GM04504 (cell line): ENCODE data around the gene GAK.
"Not testable (repeated sequence)": the region's sequence is repeated elsewhere in the genome, so short reads cannot be mapped to it uniquely, and the experiment has no call there.

Experiments
- DNase-seq: peaks from one replicate; pipeline ENCODE4 v3.0.0-alpha.2; 2012; ENCODE audit warnings: low read depth

Gene GAK

GRCh38 chr4:952881-953573, 20.9 kb upstream of the GAK start:
- DNase-seq: no peak

- DNase-seq: no peak
Observed at GRCh38 chr4:951594-952468, 19.7 kb upstream of the GAK start.

- DNase-seq: no peak
Observed at GRCh38 chr4:951186-951585, 19.1 kb upstream of the GAK start.

- DNase-seq: no peak
Observed at GRCh38 chr4:950136-951020, 18.3 kb upstream of the GAK start.

- DNase-seq: no peak
Observed at GRCh38 chr4:949656-950055, 17.5 kb upstream of the GAK start.

GRCh38 chr4:948936-949300, 16.8 kb upstream of the GAK start:
- DNase-seq: no peak

- no peak for DNase-seq
Observed at GRCh38 chr4:948101-948935, 16.2 kb upstream of the GAK start.

- no peak for DNase-seq
Observed at GRCh38 chr4:947491-947971, 15.4 kb upstream of the GAK start.

GRCh38 chr4:946517-947471, 14.7 kb upstream of the GAK start:
- no peak for DNase-seq

GRCh38 chr4:946103-946450, 14.0 kb upstream of the GAK start:
- DNase-seq: no peak

GRCh38 chr4:945274-946102, 13.4 kb upstream of the GAK start:
- no peak for DNase-seq

- not testable (repeated sequence) for DNase-seq
Observed at GRCh38 chr4:939508-939907, 7.4 kb upstream of the GAK start.

- DNase-seq: no peak
Observed at GRCh38 chr4:932713-933070, 576 bp upstream of the GAK start.

- peak; percentile 26 for DNase-seq
Observed at GRCh38 chr4:931194-931959, 739 bp downstream of the GAK start.

GRCh38 chr4:930827-931193, 1.3 kb downstream of the GAK start:
- DNase-seq: no peak

GRCh38 chr4:930028-930551, 2.0 kb downstream of the GAK start:
- DNase-seq: no peak

- no peak for DNase-seq
Observed at GRCh38 chr4:929096-929765, 2.9 kb downstream of the GAK start.

- DNase-seq: not testable (repeated sequence)
Observed at GRCh38 chr4:927566-927965, 4.5 kb downstream of the GAK start.
